B cell (primary cell): ENCODE measurements around the gene TACO1. TPM values are rescaled to one million over a fixed set of nuclear protein-coding genes. Genes with fewer than 3 reads are reported as not detected.

Experiments
- ATAC-seq: fragments of 200-7000 bp; cut with Tn5 transposase; one replicate; pipeline ENCODE4 v1.10.0; 2021; ENCODE audit warnings: low read depth, mild to moderate bottlenecking, moderate number of reproducible peaks, moderate library complexity
- CTCF ChIA-PET: fragments of 350-600 bp; sonication (Branson Sonifier 250); formaldehyde crosslinking; loops from one replicate; lab custom pipeline; 2021; ENCODE audit warnings: antibody characterized with exemption, inconsistent platforms; lab: Charles Lee
- POLR2A ChIA-PET: fragments of 350-600 bp; sonication (Branson Sonifier 250); formaldehyde crosslinking; loops from one replicate; lab custom pipeline; 2021; ENCODE audit warnings: antibody characterized with exemption; lab: Charles Lee
- DNase-seq: peaks from one replicate; pipeline ENCODE4 v3.0.0; 2013
- H2AFZ ChIP-seq: 2 replicates; pipeline ENCODE4 v1.6.1; 2012; ENCODE audit warnings: mild to moderate bottlenecking, low read depth, low read length; ENCODE audit not compliant: insufficient read depth, poor library complexity, severe bottlenecking
- H3K27ac ChIP-seq, 2 donors: 1 replicate in 1 of 2; 2 replicates in 1 of 2; pipeline ENCODE4 v1.5.1; 2012 to 2013; ENCODE audit warnings: low read length in 2 of 2, mild to moderate bottlenecking in 2 of 2, moderate library complexity in 1 of 2
- H3K27me3 ChIP-seq, 4 experiments: fragments of 200-600 bp in 1 of 4; sonication (generic) in 1 of 4; replicated peaks in 1 of 4; 1 replicate in 2 of 4; 2 replicates in 2 of 4; pipeline versions ENCODE4 v1.6.1 to v1.7.0; 2013 to 2016; ENCODE audit warnings: low read length in 3 of 4, mild to moderate bottlenecking in 2 of 4, mixed read lengths in 1 of 4, moderate library complexity in 1 of 4; ENCODE audit not compliant: insufficient read depth in 4 of 4, control insufficient read depth in 3 of 4; ENCODE audit errors: control extremely low read depth in 1 of 4
- H3K36me3 ChIP-seq, 2 experiments: replicated peaks in 1 of 2; 1 replicate in 1 of 2; 2 replicates in 1 of 2; pipeline versions ENCODE4 v1.6.1 to v1.7.1; 2013; ENCODE audit warnings: low read length in 1 of 2; ENCODE audit not compliant: insufficient read depth in 2 of 2, control insufficient read depth in 1 of 2; ENCODE audit errors: control extremely low read depth in 1 of 2, extremely low read depth in 1 of 2
- H3K4me1 ChIP-seq, 2 donors: fragments of 200-600 bp in 1 of 2; sonication (generic) in 1 of 2; 1 replicate in 1 of 2; 2 replicates in 1 of 2; pipeline versions ENCODE4 v1.5.1 to v1.6.1; 2013 to 2017; ENCODE audit warnings: low read length in 2 of 2; ENCODE audit not compliant: control insufficient read depth in 2 of 2, insufficient read depth in 2 of 2
- H3K4me2 ChIP-seq: replicated peaks from 2 replicates; pipeline ENCODE3; 2012; ENCODE audit warnings: mild to moderate bottlenecking, low read depth, low read length; ENCODE audit not compliant: poor library complexity, severe bottlenecking
- H3K4me3 ChIP-seq, 5 experiments: fragments of 200-600 bp in 1 of 5; sonication (generic) in 1 of 5; 1 replicate in 3 of 5; 2 replicates in 2 of 5; pipeline versions ENCODE4 v1.5.1 to v1.7.0; 2011 to 2016; ENCODE audit warnings: low read length in 4 of 5, mild to moderate bottlenecking in 4 of 5, low read depth in 2 of 5, control low read depth in 1 of 5, moderate library complexity in 1 of 5; ENCODE audit not compliant: insufficient read depth in 1 of 5; ENCODE audit errors: control extremely low read depth in 1 of 5, extremely low read depth in 1 of 5
- H3K79me2 ChIP-seq: fragments of 200-600 bp; sonication (generic); one replicate; pipeline ENCODE4 v1.6.0; 2016; ENCODE audit warnings: low read length; ENCODE audit not compliant: control insufficient read depth, insufficient read depth
- H3K9ac ChIP-seq: fragments of 200-600 bp; sonication (generic); 2 replicates; pipeline ENCODE4 v1.6.1; 2017; ENCODE audit warnings: mild to moderate bottlenecking, low read length, moderate library complexity
- H3K9me3 ChIP-seq, 3 donors: one replicate each; pipeline versions ENCODE4 v1.6.1 to v1.7.1; 2013; ENCODE audit warnings: low read length in 2 of 3; ENCODE audit not compliant: control insufficient read depth in 2 of 3, insufficient read depth in 1 of 3; ENCODE audit errors: control extremely low read depth in 1 of 3
- H4K20me1 ChIP-seq: 2 replicates; pipeline ENCODE4 v1.6.0; 2012; ENCODE audit warnings: mild to moderate bottlenecking, low read length; ENCODE audit not compliant: insufficient read depth, control insufficient read depth, poor library complexity, severe bottlenecking
- H3K27ac Mint-ChIP-seq: one replicate; pipeline ENCODE4 v1.8.0; 2021; ENCODE audit warnings: mixed read lengths
- H3K27me3 Mint-ChIP-seq: one replicate; pipeline ENCODE4 v1.8.0; 2021; ENCODE audit warnings: mixed read lengths
- H3K4me1 Mint-ChIP-seq: one replicate; pipeline ENCODE4 v1.8.0; 2021; ENCODE audit warnings: mixed read lengths
- H3K4me3 Mint-ChIP-seq: one replicate; pipeline ENCODE4 v1.8.0; 2021; ENCODE audit warnings: mixed read lengths
- H3K9me3 Mint-ChIP-seq: one replicate; pipeline ENCODE4 v1.8.0; 2022; ENCODE audit warnings: mixed read lengths; ENCODE audit not compliant: insufficient read depth
- CTCF ChIP-seq: fragments of 200-600 bp; IDR thresholded peaks from one replicate; pipeline ENCODE4 v1.8.0; 2022; ENCODE audit warnings: antibody characterized with exemption, mild to moderate bottlenecking
- EZH2 ChIP-seq: IDR thresholded peaks from 2 replicates; pipeline ENCODE4 v1.6.1; 2012; ENCODE audit warnings: borderline replicate concordance, low read depth, mild to moderate bottlenecking, moderate library complexity, low read length; ENCODE audit not compliant: insufficient read depth, poor library complexity, severe bottlenecking
- WGBS: methylation state at CpG from one replicate; pipeline ENCODE4 v1.1.5; 2013; ENCODE audit warnings: missing lambda C conversion rate; ENCODE audit not compliant: insufficient coverage; 5-methylcytosine and 5-hydroxymethylcytosine counted together
- intact Hi-C: fragments of 100-400 bp; cut with micrococcal nuclease; formaldehyde crosslinking; loops from one replicate; pipeline ENCODE4 v1.10.0; 2022
- polyA plus RNA-seq: library from polyadenylated mRNA; depleted of rRNA; stranded (reverse); fragments of >200 nt; gene quantifications from 2 replicates; pipeline ENCODE4 v1.2.3, GENCODE V29; 2012
- total RNA-seq, 2 donors: library from RNA; stranded (reverse); fragments of 120-200 nt in 1 of 2; gene quantifications; 1 replicate in 1 of 2; 2 replicates in 1 of 2; pipeline versions ENCODE4 v1.2.3 to v1.2.4, GENCODE V29; 2013 to 2022

Gene TACO1
- total and polyA plus RNA-seq, 2 donors (not counting 1 experiment from before 2014, with no cell fraction given): 9.7 to 17.2 TPM

DNA sequence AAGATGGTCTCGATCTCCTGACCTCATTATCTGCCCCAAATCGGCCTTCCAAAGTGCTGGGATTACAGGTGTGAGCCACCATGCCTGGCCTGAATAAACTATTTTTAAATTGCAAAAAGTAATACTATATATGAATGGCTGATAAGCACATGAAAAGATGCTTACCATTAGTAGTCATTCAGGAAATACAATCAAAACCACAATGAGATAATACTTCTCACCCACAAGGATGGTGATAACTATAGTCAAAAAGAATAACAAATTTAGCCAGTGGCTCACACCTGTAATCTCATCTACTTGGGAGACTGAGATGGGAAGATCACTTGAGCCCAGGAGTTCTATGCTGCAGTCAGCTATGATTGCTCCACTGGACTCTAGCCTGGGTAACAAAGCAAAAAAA is 2.4 kb upstream of the TACO1 start:
- no peak overlapping the region for H2AFZ ChIP-seq
- WGBS: no CpG with 5 or more reads among the region's 2 CpGs
- no peaks in the 10 kb centered on the region for H3K27me3 Mint-ChIP-seq
- H3K4me3 ChIP-seq: no peak overlapping the region
- no peak overlapping the region for H3K9ac ChIP-seq
- TF ChIP-seq EZH2 (no peak), CTCF (no peak)
- ChIA-PET POLR2A (no interaction called here), CTCF (no interaction called here)
- intact Hi-C loops: no loop called here
- no peak overlapping the region for H3K4me2 ChIP-seq
- H3K9me3 Mint-ChIP-seq: no peaks in the 10 kb centered on the region
- no peaks in the 10 kb centered on the region for H4K20me1 ChIP-seq
- no peak overlapping the region for H3K4me3 Mint-ChIP-seq
- peaks cover 21% of the 10 kb centered on the region for H3K4me1 Mint-ChIP-seq
- no peak for ATAC-seq
- DNase-seq: no peak
- H3K9me3 ChIP-seq: no peaks in the 10 kb centered on the region
- peaks cover 15 to 19% of the 10 kb centered on the region in 2 donors for H3K4me1 ChIP-seq
- peaks cover 11% of the 10 kb centered on the region for H3K79me2 ChIP-seq
- no peak overlapping the region for H3K27ac ChIP-seq
- H3K27me3 ChIP-seq: no peaks in the 10 kb centered on the region
- no peaks in the 10 kb centered on the region for H3K36me3 ChIP-seq
- H3K27ac Mint-ChIP-seq: no peak overlapping the region
